A204.1 (cell line): ENCODE measurements around the gene DAB2.
A peak's percentile ranks its signal among the peaks of the same experiment; 100 is the strongest.
"Not testable (repeated sequence)": the region's sequence is repeated elsewhere in the genome, so short reads cannot be mapped to it uniquely, and the experiment has no call there.

Source experiments
- FAIRE-seq: peaks from 2 replicates; lab custom pipeline; 2012; peaks lifted over from hg19 to GRCh38; lab: Jason Lieb, UNC

The DAB2 gene

DNA sequence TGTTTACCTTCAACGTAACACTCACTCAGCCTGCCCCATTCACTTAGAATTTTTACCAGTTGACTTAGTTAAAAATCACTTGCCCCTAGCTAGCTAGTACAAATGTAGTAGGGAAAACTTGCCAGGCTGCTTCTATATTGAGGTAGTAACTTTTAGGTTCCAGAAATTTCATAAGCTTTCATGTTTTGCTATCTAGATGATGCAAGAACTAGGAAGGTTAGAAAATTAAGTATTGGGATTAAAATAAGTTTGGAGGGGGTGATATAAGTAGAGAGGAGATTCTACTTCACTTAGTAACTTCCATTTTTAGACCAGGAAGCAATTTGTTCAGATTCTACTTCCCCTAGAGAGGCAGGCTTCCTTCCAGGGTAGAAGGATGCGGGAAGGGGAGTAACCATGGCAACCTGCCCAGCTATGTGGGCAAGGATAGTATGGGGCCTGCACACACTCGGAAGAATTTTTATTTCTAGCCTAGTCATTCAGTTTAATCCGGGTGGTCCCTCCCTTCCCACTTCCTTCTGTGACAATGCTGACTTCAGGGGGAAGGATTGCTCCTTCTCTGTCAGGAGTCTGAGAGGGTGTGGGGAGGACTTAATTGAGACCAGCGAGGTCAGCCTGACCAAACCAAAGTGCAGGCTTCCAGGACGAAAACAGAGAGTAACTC is 4.2 kb downstream of the DAB2 start:
- peak; percentile 30 for FAIRE-seq

DNA sequence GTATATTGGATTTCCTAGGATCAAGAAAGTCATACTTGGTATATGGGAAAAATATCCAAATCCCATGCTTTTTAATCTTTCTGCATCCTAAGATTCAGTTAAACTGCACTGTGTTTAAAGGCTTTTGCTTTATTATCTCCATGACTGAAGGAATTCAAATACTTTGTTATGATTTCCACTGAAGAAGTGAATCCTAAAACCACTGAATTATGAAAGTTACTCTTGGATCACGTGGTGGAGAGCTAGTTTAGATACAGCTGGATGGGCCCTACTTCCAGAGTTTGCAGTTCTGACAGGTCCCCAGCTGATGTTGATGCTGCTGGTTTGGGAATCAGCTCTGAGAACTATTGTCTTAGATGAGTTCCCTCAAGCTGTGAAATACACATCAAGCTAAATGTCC is 5.0 kb downstream of the DAB2 start:
- FAIRE-seq = peak; percentile 53

DNA sequence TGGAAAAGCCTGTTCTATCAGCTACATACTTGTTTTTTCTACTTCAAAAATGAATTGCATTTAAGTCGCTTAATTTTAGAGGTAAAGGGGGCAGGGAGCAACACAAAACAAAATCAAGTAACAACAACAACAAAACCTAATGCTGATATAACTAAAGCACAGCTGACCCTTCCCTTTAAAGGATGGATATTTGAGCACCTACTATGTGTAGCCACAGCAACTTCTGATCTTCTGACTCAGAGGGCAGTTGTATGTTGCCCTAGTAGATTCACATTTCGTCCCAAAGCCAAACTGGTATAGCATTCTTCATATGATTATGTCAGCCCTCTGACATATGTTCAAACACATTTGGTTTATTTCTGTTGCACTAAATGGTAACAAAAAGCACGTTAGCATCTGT is 6.8 kb downstream of the DAB2 start:
- FAIRE-seq = no peak

DNA sequence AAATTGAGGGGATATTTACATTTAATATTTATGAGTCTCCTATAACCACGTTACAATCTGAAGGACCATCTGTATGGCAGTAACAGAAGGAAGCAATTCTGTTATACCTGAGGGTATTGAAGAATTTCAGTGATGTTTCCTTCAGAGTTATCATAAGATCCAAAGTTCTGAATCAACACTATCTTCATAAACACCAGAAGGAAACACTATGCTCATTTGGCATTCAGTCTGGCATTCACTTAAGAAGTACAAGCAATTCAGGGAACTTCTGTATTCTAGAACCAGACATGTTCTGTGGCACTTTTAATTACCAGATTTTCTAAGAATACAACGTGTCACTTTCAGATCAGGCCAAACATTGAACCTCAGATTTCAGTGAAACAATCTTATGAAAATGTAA is 9.6 kb downstream of the DAB2 start:
- FAIRE-seq = no peak

DNA sequence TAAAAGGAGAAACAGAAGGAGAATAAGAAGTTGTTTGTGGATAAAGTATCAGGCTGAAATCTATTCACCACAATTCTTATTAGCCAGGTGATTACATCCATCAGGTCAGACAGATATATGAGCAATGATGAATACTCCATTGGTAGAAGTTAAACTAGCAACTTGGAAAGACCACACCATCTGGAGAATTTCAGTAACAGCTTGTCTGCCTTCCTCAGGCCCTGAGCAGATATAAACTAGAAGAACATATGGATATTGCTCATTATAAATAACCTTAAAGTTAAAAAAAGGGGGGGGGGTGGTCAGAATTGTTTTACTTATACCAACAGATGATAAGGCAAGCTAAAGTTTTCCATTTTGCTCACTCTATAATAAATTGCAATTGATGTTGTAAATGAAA is 10.4 kb downstream of the DAB2 start:
- FAIRE-seq = no peak

DNA sequence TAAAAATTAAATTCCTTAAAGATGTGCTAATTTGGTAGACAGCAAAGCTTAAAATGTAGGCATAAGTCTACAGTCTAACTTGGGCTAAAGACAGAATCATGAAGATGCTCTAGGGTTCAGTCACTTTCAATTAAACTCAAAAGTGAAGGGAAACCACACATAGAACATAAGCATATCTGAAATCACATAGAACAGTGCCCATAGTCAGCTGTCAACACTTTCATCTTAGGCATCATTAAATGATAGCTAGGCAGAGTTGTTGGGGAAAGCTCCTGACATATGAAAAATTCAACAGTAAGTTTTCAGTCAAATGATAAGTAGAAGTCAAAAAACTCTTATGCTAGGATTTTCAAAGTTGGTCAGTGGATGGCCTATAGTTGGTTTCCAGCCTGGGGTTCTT is 11.0 kb downstream of the DAB2 start:
- FAIRE-seq = no peak

DNA sequence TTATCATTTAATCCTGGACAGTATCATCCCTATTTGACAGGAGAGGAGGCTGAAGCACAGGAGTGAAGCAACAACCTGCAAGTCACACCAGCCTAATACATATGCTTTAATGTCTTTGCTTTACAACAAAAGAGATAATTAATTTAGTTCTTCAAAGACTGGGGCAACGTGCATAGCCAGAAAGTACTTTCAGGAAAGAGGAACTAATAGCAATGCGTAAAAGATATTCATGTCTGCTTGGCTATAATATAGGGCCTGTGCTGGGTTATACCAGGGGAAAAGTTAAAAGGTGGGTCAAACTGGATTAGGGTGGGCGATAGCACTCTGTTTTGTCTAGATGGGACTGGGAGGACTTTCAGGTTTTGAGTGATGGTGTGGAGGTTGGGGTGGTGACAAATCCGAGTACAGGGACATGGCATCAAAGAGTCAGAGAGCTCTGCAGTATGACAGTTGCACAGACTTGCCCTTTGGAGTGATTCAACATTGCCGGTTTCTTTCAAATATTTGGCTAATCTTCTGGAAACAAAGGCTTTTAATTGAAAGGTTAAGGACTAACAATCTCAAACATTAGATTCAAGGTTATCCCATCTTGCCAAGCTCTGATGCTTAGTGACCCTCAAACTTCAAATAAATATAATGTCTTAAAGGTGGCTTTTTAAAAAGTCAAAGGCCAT is 11.9 kb downstream of the DAB2 start:
- FAIRE-seq = peak; percentile 46

DNA sequence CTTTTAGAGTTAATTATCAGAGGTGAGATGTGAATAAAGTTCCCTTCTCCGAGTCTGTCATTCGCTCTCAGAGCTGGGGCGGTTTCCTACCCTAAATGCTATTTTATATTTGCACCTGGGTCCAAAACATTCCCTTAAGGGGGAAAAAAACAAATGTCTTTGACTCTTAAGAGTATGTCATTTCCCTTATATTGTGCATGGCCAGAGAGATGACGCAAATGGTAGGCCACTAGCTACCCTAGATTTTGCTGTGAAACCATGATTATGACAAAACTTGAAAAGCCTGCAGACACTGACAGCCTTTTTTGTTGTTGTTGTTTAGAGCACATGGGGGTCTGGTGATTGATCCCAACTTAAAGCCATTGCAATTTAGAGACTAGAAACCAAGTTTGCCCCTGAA is 12.8 kb downstream of the DAB2 start:
- FAIRE-seq = no peak

DNA sequence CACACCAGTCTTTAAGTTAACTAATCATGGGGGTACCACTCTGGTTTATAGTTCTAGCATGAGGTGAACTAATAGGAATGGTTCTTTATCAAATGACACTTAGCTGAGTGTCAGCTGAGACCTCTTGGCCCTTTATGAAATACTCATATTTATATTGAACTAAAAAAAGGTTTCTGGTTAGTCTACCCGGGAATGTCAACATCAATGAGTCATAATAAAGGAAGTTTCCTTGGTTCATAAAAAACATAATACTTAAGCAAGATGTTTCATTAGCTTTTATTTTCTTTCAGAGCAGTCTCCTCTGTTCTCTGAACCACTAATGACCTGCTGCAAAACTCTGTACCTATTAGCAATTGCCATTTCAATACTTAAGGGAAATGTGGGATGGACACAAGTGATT is 13.7 kb downstream of the DAB2 start:
- peak; percentile 56 for FAIRE-seq

DNA sequence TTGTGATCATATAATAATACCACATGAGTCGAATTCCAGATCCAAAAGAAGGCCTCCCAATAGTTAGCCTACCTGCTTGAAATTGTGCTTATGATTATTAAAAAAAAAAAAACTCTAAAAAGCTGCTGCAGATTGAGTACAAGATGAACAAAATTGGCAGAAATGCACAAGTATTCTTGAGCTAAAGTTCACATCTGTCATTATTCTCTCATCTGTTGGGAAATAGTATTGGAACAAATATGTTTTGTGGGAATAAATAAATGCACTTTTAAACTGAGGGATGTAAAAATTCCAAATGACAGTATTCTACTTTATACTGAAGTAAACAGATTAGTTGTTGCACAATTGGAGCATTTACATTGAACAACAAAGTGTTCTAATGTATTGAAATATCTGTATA is 15.7 kb downstream of the DAB2 start:
- FAIRE-seq = peak; percentile 11

DNA sequence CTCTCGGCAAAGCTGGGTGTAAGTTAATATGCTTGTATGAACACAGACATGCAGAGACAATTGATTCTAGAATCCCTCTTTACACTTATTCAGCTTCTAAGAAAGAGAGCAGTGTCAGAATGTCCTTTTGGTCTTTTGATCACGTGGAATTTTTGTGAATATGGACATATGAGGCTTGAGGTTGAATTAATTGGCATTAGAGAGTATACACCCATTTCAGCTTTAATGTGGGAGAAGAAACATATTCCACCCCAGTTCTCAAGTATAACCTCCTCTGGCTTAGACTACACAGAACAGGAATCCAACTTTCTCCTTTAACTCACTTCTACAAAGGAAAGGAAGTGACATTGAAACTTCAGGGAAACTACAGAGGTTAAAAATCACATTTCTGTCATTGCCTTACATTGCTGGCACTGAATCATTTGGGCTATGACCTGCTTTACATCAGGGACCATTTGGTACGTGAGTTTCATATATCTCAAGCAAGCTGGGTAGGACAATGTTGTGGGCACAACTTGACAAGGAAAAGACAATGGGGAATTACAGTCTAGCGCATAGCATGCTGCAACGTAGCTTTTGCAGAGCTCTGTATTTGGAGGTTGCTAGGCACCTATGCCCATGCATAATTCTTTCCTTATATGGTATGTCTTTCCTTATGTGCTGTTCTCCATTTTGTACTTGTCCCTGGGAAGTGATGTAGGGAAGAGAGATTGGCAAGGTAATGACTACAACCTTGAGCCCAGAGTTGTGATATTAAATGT is 19.5 kb downstream of the DAB2 start:
- FAIRE-seq = no peak

DNA sequence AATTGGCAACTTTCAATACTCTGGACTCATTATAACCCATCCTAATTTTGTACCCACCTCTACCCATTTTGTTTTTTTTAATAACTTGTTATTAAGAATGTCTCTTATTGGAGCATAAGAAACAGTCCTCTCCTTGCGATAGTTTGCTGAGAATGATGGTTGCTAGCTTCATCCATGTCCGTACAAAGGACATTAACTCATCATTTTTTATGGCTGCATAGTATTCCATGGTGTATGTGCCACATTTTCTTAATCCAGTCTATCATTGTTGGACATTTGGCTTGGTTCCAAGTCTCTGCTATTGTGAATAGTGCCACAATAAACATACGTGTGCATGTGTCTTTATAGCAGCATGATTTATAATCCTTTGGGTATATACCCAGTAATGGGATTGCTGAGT is 21.0 kb downstream of the DAB2 start:
- FAIRE-seq = not testable (repeated sequence)

DNA sequence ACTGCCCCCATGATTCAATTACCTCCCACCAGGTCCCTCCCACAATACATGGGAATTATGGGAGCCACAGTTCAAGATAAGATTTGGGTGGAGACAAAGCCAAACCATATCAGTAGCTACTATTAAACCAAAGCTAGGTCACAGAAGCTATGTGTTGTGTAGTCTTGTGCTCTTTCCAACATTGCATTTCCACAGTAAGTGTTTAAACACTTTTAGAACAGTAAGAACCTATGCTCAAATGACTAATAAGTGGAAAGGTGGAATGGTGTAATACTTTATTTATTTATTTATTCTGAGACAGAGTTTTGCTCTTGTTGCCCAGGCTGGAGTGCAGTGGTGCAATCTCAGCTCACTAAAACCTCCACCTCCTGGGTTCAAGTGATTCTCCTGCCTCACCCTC is 22.6 kb downstream of the DAB2 start:
- not testable (repeated sequence) for FAIRE-seq

DNA sequence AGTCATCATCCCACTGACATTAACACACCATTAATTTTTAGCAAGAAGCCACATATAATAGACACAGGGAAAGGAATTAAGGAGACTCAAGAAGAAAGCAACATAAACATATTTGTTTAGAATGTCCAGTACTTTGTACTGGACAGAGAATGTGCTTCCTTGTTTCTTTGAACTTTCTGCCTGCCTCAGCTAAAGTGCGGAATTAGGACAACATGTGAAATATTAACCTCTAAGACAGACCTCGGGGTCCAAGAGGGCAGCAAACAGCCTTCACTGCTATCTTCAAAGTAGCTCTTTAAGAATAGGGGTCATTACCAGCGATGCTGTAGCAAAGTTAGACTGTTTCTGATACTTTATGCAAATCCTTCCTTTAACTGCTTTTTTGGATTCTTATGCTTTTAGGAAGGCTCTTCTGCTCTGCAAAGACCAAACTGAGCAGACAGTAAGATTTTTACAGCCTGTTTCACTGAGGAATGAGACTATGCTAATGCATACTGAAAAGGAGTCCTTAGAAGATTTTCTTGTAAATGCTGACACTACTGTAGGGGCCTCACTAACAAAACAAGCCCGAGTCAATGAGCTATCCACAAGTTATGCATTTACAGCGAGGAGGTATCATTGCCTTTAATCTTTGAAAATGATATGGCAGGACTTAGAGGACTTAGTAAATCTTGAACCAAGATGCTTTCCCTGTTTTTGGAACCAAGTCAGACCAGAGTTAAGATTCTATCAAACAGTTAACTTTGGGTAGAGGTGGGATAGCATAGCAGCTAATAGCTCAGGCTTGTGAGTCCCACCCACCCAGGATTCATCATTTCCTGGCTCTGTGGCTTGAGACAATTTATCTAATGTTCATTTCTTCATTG is 23.8 kb downstream of the DAB2 start:
- no peak for FAIRE-seq

DNA sequence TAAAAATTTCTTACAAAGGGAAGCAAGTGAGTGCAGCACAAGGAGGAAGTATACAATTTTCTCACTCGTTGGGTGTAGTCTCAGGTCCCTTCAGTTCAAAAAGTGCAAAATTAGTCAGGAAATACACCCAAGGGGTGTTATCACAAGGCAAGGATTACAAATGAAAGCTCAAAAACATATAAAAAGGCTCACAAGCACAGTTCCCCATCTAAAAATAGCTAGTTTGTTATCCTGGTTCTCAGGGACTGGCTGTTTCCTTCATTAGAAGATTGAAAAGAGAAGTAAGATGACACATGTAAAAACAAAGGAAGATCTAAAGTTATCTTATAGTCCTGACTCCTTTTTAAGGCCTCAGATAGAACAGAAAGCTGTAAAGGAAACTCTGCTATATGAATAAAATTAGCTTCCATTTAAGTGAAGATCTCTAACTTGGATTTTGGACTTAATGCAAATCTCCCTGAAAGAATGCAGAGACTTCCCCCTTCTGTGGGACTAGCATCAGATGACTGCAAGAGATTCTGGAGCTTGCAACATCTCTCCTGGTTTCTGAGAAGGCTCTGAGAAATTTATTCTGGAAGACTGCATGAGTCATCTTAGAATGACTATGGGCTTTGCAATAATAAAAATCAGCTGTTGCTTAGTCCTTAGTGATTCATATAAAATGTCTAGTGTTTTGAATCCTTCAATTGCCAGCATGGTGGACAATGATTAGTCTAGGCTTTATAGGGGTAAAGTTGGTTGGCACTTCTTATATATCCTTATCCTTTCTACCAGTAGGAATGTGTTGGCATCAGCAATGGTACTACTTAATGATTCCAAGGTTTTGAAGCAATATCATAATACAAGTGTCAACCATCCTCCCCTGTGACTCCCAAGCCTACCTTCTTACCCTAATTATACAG is 25.4 kb downstream of the DAB2 start:
- FAIRE-seq = peak; percentile 61

DNA sequence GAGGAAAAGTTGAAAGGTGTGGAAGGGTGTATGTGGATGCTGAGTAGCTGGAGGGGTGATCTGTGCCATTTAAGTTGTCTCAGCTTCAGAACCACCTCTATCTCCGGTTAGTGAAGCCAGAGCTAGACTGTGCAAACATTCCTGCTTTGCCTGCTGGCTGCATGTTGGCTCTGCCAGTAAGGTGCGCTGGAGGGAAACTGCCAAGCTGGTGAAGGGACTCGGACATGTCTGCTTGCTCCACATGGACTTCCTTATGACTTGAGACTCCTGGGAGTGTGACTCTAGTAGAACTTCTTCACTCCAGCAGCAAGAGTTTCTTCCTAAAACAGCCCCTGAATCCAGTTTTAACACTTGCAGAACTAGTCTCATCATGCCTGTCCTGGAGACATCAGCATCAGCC is 27.9 kb downstream of the DAB2 start:
- FAIRE-seq = no peak

DNA sequence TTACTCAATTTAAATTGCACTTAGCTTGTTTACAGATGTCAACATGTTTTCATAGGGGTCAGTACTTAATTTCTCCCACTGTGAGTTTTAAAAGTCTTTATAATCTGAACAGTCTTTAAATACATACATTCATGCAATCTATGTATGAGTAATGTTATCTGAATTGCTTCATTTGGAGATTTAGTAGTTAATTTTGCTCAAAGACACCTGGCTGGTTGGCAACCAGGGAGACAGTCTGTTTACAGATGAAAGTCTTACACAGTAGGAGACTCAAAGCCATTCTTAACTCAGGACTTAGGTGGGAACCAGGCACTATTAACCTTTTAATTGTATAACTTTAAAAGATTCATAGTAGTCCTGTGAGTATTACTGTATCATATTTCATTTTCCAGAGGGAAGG is 29.3 kb downstream of the DAB2 start:
- FAIRE-seq = no peak

DNA sequence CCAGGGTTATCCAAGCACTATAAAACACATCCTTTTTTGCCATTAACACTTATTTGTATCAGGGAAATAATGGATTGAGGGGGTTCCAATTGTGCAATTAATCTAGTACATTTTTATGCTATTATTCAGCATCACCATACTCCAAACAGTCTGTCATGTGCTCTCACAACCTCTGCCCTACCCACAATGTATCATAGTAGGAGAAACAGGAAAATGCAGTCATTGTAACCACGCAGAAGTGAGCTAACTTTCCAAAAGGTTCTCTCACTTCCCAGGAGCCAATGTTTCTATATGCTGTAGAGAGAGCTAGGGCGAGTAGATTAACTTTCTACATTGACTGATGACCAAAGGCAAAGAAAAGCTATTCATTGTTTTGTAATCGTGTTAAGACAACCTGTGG is 29.8 kb downstream of the DAB2 start:
- FAIRE-seq = no peak

DNA sequence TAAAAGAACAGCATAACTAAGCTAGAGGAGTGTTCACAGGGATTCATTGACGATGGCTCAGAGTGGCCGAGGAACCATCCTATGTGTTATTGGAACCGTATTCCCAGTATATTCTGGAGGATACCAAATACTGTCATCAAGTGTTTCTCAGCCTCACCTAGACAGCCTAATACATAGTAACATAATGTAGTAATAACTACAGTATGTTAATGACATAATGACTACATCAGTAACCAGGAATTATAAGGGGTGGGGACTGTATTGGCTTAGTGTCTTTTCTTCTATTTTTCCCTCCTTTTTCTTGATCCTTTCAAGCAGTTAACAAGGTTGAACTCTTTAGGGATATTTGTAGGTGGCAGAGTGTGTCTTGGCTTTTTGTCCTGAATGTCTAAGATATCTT is 33.8 kb downstream of the DAB2 start:
- FAIRE-seq = no peak

DNA sequence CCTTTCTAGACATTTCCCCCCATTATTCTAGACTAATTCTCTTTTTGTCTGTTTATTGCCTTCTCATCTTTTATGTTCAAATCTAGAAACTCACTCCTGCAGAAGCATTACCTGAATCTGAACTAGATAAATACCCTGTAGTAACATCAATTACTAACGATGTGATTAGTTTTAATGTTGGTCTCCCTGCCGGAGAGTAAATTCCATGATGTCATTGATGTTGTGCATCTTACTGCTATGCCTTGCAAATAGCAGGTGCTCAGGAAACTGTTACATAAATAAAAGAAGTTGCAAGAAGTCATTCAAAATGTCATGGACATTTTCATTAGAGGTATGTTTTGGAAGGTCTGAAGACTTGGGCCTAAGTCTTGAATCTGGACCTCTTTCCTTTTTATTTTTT is 37.5 kb downstream of the DAB2 start:
- peak; percentile 41 for FAIRE-seq

DNA sequence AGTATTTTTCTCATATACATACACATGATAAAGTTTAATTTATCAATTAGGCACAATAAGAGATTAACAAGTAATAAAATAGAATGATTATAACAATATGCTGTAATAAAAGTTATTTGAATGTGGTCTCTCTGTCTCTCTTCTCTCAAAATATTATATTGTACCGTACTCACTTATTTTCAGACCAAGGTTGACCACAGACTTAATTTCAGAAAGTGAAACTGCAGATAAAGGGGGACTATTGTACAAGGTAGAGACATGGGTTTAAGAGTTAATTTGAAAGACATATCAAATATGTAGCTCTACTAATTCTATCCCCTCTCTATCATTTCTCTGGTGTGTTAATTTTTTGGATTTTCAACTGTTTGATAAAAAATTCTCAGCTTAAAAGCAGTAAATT is 40.5 kb downstream of the DAB2 start:
- FAIRE-seq = no peak

DNA sequence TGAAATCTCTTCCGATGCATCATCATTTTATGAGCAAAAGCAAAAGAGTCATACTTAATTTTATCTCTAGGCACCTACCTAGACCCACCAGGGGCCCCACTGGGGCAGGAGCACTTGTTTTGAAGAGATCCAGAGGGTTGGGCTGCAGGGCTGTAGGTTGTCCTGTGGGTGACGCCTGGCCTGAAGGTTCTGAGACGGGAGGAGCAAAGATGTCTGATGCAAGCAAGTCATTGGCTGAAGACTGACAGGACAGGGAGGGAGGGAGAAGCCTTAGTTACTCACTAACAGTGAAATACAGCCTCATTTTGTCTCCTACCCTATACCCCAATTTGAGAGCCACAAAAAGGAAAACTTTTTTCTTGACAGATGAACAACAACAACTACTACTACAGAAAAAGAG is 43.4 kb downstream of the DAB2 start:
- FAIRE-seq = no peak
